Measurements from ENCODE around the gene RHOU. TPM values are rescaled to one million over a fixed set of nuclear protein-coding genes. Genes with fewer than 3 reads are reported as not detected.
"Not testable (repeated sequence)": the region's sequence is repeated elsewhere in the genome, so short reads cannot be mapped to it uniquely, and the experiment has no call there.

RHOU gene
- 6.8 TPM for polyA plus RNA-seq (2013, experiment 1 of 2; ENCODE audit: insufficient read length)
- 6.5 TPM for polyA plus RNA-seq (2013, experiment 2 of 2; ENCODE audit: insufficient read length)

DNA sequence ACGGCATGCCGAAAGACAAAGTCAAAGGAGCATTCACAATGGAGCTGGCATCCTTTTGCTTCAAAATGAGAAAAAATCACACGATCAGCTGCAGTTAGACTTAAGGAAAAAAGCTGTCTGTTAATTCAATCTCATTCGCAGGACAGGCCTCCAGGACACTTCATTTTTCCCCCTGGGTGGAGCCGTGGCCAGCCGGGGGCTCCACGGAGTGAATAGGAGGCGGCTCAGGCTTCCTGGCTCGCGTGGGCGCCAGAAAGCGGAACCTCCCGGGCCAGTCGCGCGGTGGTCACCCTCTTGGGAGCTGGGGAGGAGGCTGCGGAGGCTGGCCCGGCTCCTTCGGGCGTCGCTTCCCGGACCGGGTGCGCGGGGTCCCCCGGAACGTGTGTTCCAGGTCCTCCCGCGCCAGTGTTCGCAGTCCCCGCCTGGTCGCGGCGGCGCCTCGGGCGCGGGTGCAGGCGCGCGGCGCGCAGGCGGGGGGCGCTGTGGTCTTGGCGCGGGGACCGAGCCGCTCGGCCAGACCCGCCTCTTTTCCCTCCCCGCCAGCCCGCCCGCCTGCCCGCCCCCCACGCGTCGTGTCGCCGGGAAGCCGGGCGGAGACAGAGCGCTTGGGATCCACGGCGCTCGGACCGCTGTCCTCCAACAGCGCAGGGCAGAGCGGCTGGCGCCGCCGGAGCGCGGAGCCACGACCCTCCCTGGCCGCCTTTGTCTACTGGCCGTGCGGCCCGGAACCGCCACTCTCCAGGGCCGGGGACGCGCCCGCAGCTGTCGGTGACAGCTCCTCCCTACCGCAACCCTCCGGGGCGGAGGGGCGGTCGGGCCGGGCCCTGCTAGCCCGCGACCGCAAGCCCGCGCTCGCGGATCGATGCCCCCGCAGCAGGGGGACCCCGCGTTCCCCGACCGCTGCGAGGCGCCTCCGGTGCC is at the start of gene RHOU:
Gene RHOU (plus strand): TSS at position 599 of the 921 bp plus-strand sequence. CDS start 264 bp downstream, at position 863.
- DNase-seq, result peak; percentile 64

DNA sequence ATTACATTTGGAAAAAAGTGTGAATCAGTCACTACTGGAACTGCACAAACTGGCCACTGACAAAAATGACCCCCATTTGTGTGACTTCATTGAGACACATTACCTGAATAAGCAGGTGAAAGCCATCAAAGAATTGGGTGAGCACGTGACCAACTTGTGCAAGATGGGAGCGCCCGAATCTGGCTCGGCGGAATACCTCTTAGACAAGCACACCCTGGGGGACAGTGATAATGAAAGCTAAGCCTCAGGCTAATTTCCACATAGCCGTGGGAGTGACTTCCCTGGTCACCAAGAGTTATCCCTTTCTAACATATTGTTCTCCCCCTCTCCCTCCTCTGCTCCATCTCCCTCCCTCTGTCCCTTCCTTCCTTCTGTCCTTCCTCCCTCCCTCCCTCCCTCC is 47.7 kb upstream of the RHOU start:
- no peak for DNase-seq

DNA sequence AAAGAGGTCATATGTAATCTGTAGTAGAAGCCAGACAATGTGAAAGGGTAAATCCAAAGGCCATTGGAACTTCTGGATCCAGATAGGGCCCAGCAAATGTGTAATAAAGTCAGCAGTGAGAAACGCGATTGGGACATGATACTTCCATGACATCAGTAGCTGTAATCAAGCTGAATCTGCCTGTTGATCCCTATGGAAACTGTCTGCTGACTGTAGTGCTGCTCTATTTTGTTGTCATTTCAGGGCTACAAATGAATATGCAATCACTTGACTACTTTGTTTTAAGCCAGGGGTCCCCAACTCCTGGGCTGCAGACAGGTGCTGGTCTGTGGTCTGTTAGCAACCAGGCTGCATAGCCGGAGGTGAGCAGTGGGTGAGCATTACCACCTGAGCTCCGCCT is 46.0 kb upstream of the RHOU start:
- DNase-seq, result no peak

DNA sequence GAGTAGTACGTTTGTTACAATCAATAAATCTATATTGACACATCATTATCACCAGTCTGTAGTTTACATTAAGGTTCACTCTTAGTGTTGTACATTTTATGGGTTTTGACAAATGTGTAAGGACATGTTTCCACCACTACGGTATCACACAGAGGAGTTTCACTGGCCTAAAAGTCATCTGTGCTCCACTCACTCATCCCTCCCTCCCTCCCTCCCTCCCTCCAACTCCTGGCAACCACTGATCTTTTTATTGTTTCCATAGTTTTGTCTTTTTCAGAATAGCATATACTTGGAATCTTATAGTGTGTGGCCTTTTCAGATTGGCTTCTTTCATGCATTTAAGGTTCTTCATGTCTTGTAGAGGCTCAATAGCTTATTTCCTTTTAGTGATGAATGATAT is 44.1 kb upstream of the RHOU start:
- no peak for DNase-seq

DNA sequence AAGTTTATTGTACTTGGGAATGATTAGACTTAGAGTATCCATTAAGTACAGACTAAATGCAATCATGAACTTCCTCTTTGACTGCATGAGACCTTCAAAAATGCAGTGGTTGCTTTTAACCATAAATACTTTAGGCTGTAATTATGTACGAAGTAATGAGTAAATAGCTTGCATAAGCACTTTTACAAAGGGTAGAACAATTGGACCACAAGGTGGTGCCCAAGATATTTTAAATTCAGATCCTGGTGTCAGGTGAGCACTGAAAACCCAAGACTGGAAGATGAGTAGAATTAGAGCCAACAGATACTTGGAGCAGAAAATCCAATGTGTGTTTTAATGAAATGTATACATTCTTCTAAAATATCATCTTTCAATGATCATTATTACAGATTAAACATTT is 43.4 kb upstream of the RHOU start:
- DNase-seq, result peak; percentile 23

DNA sequence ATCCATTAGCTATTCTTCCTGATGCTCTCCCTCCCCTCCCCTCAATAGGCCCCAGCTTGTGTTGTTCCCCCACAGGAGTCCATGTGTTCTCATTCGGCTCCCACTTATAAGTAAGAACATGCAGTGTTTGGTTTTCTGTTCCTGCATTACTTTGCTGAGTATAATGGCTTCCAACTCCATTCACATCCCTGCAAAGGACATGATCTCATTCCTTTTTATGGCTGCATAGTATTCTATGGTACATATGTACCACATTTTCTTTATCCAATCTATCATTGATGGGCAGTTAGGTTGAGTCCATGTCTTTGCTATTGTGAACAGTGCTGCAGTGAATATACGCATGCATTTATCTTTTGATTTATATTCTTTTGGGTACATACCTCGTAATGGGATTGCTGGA is 40.8 kb upstream of the RHOU start:
- not testable (repeated sequence) for DNase-seq

DNA sequence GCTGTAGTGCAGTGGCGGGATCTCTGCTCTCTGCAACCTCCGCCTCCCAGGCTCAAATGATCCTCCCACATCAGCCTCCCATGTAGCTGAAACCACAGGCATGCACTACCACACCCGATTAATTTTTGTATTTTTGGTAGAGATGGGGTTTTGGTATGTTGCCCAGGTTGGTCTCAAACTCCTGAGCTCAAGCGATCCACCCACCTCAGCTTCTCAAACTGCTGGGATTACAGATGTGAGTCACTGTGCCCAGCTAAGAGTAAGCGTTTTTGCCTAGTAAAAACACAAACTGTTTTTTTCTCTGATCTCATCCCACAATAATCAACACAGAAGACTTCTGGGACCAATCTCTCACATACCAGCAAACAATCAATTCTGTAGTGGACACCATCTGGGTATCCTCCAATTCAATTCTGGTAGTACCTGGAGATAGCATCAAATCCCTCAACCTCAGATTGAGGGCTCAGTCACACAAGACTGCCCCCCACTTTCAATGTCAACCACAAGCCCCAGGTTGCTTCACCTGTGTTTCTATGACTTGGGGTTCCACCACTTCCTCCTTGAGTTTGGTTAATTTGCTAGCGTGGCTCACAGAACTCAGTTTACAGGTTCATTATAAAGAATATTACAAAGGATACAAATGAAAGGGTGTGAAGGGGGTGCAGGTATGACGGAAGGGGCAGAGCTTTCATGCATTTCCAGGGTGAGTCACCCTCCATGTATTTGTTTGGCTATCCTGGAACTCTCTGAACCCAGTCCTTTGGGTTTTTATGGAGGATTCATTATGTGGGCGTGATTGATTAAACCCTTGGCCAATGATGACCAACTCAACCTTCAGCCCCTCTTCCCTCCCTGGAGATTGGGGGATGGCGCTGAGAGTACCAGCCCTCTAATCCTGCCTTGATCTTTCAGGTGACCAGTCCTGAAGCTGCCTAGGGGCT is 40.0 kb upstream of the RHOU start:
- no peak for DNase-seq

DNA sequence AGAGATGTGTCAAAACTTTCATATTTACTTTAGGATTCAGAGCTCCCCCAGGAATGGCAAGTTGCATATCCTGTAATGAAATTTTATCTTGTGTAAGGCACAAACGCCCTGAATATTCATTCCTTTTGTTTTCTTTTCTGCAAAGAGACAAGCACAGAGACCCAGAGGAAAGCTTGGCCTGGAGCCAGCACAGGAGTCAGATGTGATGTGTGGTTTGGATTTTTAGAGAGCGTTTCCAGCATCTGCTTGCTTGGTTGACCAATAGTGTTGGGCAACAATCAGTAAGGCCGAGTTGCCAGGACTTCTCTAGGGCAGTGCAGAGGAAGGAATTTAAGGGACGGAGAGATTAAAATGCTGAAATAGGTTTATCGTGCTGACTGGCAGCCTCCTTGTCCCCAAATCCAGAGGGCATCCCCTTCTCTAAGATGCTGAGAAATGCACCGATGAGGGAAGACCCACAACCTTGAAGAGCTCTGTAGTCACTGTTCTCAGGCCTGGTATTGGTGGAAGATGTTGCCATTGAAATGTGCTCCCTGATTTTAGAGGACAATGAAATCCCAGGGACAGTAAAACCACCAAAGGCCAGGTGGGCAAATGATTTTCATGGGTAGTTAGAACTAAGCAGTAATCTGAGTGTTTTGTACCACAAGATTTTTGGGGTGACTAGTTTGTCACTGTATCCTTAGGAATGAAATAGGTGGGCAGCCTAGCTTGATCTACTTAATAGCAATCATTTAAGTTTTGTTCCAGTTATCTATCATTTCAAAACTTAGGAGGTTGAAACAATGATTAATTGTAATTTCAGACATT is 37.9 kb upstream of the RHOU start:
- peak; percentile 61 for DNase-seq

DNA sequence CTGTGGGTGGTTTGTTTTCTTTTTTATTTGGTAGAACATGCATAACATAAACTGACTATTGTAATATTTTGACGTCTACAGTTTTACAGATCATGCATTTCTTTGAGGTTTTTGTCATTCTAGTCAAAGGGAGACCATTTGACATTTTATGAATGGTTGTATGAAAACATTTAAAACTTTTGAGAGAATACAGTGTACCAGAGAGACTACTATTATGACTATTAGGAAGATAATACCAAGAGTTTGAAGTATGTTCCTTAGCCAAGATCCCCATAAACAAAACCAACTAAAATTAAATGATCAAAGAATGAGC is 37.3 kb upstream of the RHOU start:
- no peak for DNase-seq

DNA sequence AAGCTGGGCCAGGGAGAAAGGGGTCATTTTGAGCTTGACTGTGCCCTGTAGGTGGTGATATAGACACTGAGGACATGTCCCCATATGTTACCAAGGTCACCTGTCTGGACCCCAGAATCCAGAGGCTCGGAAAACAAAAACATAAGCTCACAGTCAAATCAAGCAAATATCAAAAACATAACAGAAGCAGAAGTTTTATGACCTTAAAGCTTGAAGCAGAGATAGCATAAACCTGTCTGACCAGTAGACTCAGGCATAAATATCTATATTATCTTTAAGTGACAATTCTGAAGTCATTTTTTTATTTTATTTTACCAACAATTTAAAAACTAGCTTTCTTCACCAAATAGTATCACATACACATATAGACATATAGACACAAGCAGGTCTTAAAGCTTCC is 32.8 kb upstream of the RHOU start:
- no peak for DNase-seq

DNA sequence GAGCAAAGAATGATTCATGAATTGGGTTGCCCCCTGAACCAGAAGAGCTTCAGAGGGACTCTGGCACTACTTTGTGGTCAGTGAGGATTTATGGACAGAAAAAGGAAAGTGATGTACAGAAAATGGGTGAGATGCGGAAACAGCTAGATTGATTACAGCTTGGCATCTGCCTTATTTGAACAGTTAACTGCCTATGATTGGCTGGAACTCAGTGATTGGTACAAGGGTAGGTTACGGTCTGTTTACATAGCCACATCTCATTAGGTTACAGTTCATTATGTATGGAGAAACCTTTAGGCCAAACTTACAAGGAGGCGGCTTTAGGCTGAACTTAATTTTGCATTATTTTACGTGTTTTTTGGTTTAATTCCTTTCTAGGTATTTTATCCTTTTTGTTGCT is 29.0 kb upstream of the RHOU start:
- DNase-seq, result no peak

DNA sequence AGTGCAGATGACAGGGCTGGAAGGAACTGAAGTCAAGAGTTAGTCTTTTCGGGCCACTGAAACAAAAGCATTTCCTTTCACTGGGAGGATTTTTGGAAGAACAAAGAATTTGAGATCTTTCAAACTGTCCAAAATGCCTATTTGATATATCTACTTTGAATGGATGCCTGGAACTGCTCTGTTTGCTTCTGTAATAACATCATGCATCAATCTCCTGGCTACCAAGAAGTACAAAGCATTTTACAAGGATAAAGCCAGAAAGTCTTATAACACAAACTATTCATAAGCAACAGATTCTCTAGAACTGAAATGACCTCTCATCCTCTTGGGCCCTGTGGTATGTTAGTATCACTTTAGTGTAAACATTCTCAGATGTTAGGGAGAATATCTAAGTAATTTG is 18.2 kb upstream of the RHOU start:
- no peak for DNase-seq

DNA sequence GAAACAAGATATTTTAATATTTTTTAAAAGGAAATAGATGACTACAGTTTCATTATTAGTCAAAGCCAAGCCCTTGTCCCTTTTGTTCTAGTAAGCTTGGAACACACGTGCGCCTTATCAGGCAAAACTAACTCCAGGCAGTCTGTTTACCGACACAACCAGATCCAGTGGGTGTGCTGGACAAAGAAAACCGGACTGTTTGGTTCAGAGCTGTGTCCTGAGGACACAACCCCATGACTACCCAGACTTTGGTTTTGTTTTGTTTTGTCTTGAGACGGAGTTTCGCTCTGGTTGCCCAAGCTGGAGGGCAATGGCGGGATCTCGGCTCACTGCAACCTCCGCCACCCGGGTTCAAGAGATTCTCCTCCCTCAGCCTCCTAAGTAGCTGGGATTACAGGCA is 13.9 kb upstream of the RHOU start:
- DNase-seq, result no peak

DNA sequence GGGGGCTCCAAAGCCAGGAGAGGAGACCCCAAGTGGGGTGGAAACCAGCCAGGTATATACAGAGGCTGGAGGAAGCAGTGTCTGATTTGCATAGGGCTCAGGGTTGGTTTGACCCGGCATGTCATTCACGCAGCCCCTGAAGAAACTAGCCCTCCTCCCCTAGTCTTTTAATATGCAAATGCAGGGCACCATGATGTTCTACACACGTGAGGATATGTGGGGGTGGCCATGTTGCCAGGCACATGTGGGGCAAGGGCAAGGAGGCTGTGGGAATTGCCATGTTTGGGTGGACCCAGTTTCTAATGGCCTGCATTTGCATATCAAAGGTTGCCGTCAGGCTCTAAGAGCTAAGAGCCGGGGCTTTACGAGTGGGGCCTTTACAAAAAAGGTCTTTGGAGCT is 12.0 kb upstream of the RHOU start:
- no peak for DNase-seq

DNA sequence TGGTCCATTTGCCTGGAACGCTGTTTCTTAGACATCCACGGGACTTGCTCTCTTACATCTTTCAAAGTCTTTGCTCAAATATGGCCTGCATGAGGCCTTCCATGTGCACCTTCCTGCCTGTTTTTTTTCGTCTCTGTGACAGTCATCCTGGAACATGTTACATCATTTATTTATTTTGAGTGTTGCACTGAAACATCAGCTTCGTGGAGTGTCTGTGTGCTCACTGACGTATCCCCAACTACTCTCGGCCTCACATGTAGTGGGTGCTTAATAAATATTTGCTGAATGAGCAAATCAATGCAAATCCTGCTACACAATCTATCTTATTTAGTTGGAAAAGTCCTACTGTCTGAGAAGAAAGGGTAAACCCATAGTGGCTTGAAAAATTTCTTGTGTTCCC is 11.4 kb upstream of the RHOU start:
- no peak for DNase-seq

DNA sequence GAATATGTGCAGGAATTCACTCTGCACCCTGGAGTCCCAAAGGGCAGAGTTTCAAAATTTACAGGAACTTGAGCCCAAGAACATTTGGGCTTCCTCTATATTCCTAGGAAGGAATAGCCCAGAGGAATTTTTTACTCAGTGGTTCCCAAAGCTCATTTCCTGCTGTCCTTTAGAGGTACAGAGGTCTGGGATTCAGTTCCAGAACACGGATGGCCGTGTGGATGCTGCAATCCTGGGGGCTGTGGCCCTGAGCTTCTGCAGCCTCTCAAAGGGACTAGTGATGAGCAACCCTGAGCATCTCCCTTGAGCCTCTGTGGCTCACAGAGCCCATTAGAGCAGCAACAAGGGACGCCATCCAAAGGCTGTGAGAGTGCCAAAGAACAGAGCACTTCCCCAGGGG is 10.1 kb upstream of the RHOU start:
- no peak for DNase-seq

DNA sequence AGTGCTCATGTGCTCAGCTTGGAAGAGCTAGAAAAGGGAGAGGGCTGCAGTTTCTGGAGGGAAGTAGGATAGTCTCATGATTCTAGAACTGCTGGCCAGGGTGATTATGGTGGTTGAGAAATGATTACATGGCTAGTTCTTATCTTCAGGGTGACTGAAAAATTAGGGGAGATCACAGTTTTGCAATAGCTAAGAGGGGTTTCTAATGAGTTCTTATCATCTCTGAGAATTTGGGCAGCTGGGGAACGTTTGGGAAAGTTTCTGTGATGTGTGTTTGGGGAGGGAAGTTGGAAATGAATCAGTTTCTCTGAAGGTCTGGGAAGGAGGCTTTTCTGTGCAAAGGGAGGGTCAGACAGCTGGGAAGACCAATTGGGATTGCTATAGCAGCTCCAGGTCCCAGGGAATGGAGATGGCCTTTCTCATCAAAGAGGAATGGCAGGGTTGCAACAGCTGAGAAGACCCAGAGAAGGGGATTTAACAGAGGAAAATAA is 7.6 kb upstream of the RHOU start:
- no peak for DNase-seq

DNA sequence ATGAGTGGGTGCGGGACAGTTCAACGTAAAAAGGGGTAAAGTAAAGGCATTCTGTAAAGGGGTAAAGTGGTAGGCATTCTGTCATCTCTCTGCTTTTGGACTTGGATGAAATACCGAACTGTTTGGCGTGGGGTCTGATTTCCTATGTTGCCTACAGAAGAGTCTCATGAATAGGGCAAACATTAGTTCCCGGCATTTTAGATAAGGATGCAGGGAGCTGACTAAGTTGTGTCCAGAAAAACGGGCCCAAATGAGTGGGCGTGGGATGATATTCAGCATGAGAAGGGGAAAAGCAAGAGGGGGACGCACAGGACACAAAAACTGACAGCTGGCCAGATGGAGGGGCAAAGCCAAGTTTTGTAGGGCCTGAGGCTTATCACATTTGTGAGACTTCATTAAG is 2.9 kb upstream of the RHOU start:
- DNase-seq, result no peak

DNA sequence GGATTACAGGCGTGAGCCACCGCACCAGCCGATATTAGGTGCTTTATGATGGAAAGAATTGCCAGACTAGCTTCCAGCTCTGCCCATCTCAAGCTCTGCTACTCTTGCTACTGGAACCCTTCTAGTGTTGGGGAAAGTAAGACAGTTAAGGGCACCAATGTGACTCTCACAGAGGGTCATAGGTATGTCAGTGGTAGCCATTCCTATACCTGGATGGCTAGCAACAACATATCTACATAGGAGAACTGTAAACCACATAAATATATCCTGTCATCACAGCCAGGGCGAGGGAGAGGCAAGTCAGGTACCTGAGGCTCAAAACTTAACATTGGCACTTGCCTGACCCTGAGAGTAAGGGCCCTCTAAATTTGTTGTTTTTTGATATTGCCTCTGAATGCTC is 1.7 kb upstream of the RHOU start:
- DNase-seq, result no peak

DNA sequence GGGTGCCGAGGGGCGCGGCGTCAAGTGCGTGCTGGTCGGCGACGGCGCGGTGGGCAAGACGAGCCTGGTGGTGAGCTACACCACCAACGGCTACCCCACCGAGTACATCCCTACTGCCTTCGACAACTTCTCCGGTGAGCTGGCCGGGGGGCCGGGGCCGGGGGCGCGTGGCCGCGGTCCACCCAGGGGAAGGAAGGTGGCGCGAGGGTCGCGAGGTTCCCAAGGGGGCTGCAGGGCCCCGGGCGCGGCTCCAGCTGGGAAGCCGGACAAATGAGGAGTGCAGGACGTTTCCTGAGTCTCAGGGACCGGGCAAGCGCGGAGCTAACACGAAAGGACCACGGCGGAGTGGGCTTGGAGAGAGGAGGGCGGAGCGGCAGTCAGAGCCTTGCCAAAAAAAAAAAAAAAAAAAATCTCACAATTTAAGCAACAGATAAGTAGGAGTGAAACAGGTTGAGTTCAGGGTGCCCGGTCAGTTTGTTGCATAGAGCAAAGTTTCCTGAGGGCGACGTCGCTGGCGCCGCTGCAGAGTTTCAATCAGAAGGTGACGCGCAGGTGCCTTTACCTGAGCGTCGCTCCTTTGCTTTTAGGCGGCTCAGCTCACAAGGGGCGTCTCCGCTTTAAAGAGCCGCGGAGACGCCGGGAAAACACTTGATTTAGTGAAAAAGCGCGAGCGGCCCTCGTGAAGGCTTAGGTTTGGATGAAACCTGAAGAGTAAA is 750 bp downstream of the RHOU start:
- peak; percentile 28 for DNase-seq

DNA sequence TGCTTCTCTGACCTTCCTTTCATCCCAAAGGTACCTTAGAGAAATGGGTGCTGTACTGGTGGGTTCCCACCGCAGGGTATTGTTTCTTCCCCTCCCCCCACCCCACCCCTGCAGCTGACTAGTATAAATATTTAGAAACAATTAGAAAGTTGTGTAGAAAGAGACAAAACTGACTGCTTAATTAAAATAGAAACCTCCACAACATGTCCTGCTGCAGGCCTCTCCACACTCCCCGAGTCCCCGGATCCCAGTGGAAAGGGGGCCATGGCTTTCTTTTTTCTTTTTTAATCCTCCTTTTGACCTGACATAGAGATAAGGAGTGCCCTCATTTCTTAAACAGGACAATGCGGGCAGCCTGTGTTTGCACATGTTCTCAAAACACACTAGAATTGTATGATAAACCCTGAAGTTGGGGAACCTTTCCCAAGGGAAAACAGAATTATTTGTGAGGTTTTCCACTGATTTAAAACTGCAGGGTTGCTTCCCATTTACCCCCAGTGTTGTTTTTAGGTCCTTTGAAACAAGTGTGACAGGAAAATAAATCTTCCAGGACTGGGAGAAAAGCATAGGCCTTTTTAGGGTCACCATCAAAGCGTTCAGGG is 1.7 kb downstream of the RHOU start:
- no peak for DNase-seq

Data from fibroblast of skin of abdomen (primary cell).